MM.1S (cell line): Measurements from ENCODE around the gene GM2A.

Experiments
- DNase-seq: peaks from one replicate; pipeline ENCODE4 v3.0.0-alpha.2; 2015
- H2AFZ ChIP-seq: fragments of 300-600 bp; sonication (generic); 2 replicates; pipeline ENCODE4 v1.6.0; 2016; ENCODE audit warnings: antibody characterized with exemption, low read length
- H3F3A ChIP-seq: fragments of 300-600 bp; sonication (generic); 2 replicates; pipeline ENCODE4 v1.6.1; 2016; ENCODE audit warnings: mild to moderate bottlenecking, antibody characterized with exemption, low read length, moderate library complexity, mixed read lengths; ENCODE audit not compliant: insufficient read depth
- H3K27ac ChIP-seq: fragments of 300-600 bp; sonication (generic); 2 replicates; pipeline ENCODE4 v1.5.1; 2016; ENCODE audit warnings: mild to moderate bottlenecking, low read length
- H3K27me3 ChIP-seq: fragments of 300-600 bp; sonication (generic); replicated peaks from 2 replicates; pipeline ENCODE4 v1.6.0; 2016; ENCODE audit warnings: low read length; ENCODE audit not compliant: insufficient read depth
- H3K36me3 ChIP-seq: fragments of 300-600 bp; sonication (generic); replicated peaks from 2 replicates; pipeline ENCODE4 v1.6.1; 2016; ENCODE audit warnings: mild to moderate bottlenecking, low read length, mixed read lengths; ENCODE audit not compliant: insufficient read depth
- H3K4me1 ChIP-seq: fragments of 300-600 bp; sonication (generic); 2 replicates; pipeline ENCODE4 v1.6.1; 2016; ENCODE audit warnings: low read length, mixed read lengths
- H3K4me2 ChIP-seq: fragments of 300-600 bp; sonication (generic); 2 replicates; pipeline ENCODE4 v1.6.0; 2016; ENCODE audit warnings: low read depth, low read length
- H3K4me3 ChIP-seq: fragments of 300-600 bp; sonication (generic); 2 replicates; pipeline ENCODE4 v1.5.1; 2016; ENCODE audit warnings: low read length, mixed read lengths
- H3K79me2 ChIP-seq: fragments of 300-600 bp; sonication (generic); 2 replicates; pipeline ENCODE4 v1.6.1; 2016; ENCODE audit warnings: mixed run types, low read length, mixed read lengths
- H3K9ac ChIP-seq: fragments of 300-600 bp; sonication (generic); 2 replicates; pipeline ENCODE4 v1.6.1; 2016; ENCODE audit warnings: low read length, mixed read lengths
- H3K9me2 ChIP-seq: fragments of 300-600 bp; sonication (generic); replicated peaks from 2 replicates; pipeline ENCODE4 v1.6.1; 2016; ENCODE audit warnings: mild to moderate bottlenecking, low read length, mixed read lengths; ENCODE audit not compliant: insufficient read depth
- H3K9me3 ChIP-seq: fragments of 300-600 bp; sonication (generic); replicated peaks from 2 replicates; pipeline ENCODE4 v1.6.1; 2016; ENCODE audit warnings: mild to moderate bottlenecking, low read length, mixed read lengths; ENCODE audit not compliant: insufficient read depth
- H4K20me1 ChIP-seq: fragments of 300-600 bp; sonication (generic); 2 replicates; pipeline ENCODE4 v1.6.1; 2016; ENCODE audit warnings: mild to moderate bottlenecking, low read length, moderate library complexity, mixed read lengths; ENCODE audit not compliant: insufficient read depth
- CTCF ChIP-seq: fragments of 300-600 bp; sonication (generic); IDR thresholded peaks from 2 replicates; pipeline ENCODE4 v1.5.1; 2016; ENCODE audit warnings: antibody characterized with exemption, low read length, mixed read lengths
- EZH2 ChIP-seq: fragments of 300-600 bp; sonication (generic); optimal IDR thresholded peaks from 2 replicates; pipeline ENCODE3; 2017; ENCODE audit warnings: low read depth, mild to moderate bottlenecking, antibody characterized with exemption, low read length, mixed read lengths
- EZH2phosphoT487 ChIP-seq: fragments of 300-600 bp; sonication (generic); IDR thresholded peaks from 2 replicates; pipeline ENCODE4 v1.6.1; 2018; ENCODE audit warnings: antibody characterized with exemption, low read length

GM2A gene

GRCh38 chr5:151252762-151253604, at the start of gene GM2A:
GM2A (plus strand) TSS chr5:151253185; CDS start chr5:151253217, 32 bp downstream.
- no peaks in the 10 kb centered on the region for H3K36me3 ChIP-seq
- H3K4me2 ChIP-seq = peak within 1 kb of the TSS; percentile 92
- H3K9me3 ChIP-seq = no peaks in the 10 kb centered on the region
- peaks cover 29% of the 10 kb centered on the region for H3F3A ChIP-seq
- H3K27ac ChIP-seq = peak within 1 kb of the TSS; percentile 71; the same call in 1 of the 2 replicates
- H3K9ac ChIP-seq = peak within 1 kb of the TSS; percentile 65
- H2AFZ ChIP-seq = peak within 1 kb of the TSS; percentile 82
- peaks cover 48% of the 10 kb centered on the region for H3K79me2 ChIP-seq
- peaks cover 36% of the 10 kb centered on the region for H3K4me1 ChIP-seq
- H4K20me1 ChIP-seq = no peaks in the 10 kb centered on the region
- DNase-seq = peak; percentile 99
- TF ChIP-seq EZH2 = no peak
- TF ChIP-seq EZH2phosphoT487 = no peak
- no peak for TF ChIP-seq CTCF
- no peaks in the 10 kb centered on the region for H3K27me3 ChIP-seq
- H3K4me3 ChIP-seq = peak within 1 kb of the TSS; percentile 91
- no peaks in the 10 kb centered on the region for H3K9me2 ChIP-seq

GRCh38 chr5:151204051-151204450, 48.9 kb upstream of the GM2A start:
- Histone ChIP-seq H3K4me2 (no peak overlapping the region), H3K4me3 (no peak overlapping the region), H3K27me3 (no peaks in the 10 kb centered on the region), H4K20me1 (no peaks in the 10 kb centered on the region), H3K9me3 (no peaks in the 10 kb centered on the region), H3K36me3 (peaks cover 9% of the 10 kb centered on the region), H3K9ac (no peak overlapping the region), H3K4me1 (0 out of 2 replicates have a peak, but pooled peaks cover 1% of the 10 kb centered on the region), H3F3A (no peaks in the 10 kb centered on the region), H3K79me2 (peaks cover 23% of the 10 kb centered on the region), H2AFZ (no peak overlapping the region), H3K27ac (no peak overlapping the region), H3K9me2 (no peaks in the 10 kb centered on the region)
- no peak for TF ChIP-seq CTCF
- no peak for TF ChIP-seq EZH2
- no peak for TF ChIP-seq EZH2phosphoT487
- DNase-seq = no peak

- H3K36me3 ChIP-seq = peaks cover 6% of the 10 kb centered on the region
- no peak overlapping the region for H3K27ac ChIP-seq
- peaks cover 36% of the 10 kb centered on the region for H3K79me2 ChIP-seq
- no peaks in the 10 kb centered on the region for H3K27me3 ChIP-seq
- no peak for TF ChIP-seq EZH2
- TF ChIP-seq CTCF = no peak
- TF ChIP-seq EZH2phosphoT487 = no peak
- no peaks in the 10 kb centered on the region for H3K9me3 ChIP-seq
- DNase-seq = no peak
- no peak overlapping the region for H3K9ac ChIP-seq
- no peaks in the 10 kb centered on the region for H3F3A ChIP-seq
- H2AFZ ChIP-seq = no peak overlapping the region
- no peaks in the 10 kb centered on the region for H3K9me2 ChIP-seq
- H3K4me1 ChIP-seq = no peaks in the 10 kb centered on the region; the same call in 1 of the 2 replicates
- no peaks in the 10 kb centered on the region for H4K20me1 ChIP-seq
- H3K4me3 ChIP-seq = no peak overlapping the region
- no peak overlapping the region for H3K4me2 ChIP-seq
Observed at GRCh38 chr5:151205411-151205810, 47.6 kb upstream of the GM2A start.
